HL-60/S4 (cell line): ENCODE data around the gene GNL3.

Source experiments
- in situ Hi-C: fragments of 300-500 bp; cut with MboI; formaldehyde crosslinking; loops from 2 replicates; pipeline ENCODE4 v1.14.3; 2022; ENCODE audit warnings: low sequenced_read_pairs

GNL3 gene

GRCh38 chr3:52714335-52715302 lies 28.8 kb downstream of the GNL3 start:
- in situ Hi-C loops: no loop called here

- in situ Hi-C loops: no loop called here
These were observed 30.0 kb downstream of the GNL3 start for GRCh38 chr3:52715714-52716305.

DNA sequence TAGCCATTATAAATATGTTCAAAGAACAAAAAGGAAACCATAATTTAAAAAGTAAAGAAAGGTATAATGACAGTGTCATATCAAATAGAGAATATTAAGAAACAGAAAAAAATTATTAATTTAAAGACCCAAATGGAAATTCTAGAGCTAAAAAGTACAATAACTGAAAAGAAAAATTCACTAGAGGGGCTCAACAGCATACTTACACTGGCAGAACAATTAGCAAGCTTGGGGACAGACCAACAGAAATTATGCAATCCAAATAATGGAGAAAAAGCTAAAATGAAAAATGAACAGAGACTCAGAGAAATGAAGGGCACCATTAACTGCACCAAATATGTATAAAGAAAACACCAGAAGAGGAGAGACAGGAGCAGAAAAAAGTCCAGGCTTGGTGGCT lies 33.8 kb downstream of the GNL3 start:
- in situ Hi-C loops: no loop called here

- in situ Hi-C loops: no loop called here
These were observed 35.3 kb downstream of the GNL3 start for GRCh38 chr3:52721002-52721729.

GRCh38 chr3:52721730-52722008 lies 35.8 kb downstream of the GNL3 start:
- in situ Hi-C loops: no loop called here

DNA sequence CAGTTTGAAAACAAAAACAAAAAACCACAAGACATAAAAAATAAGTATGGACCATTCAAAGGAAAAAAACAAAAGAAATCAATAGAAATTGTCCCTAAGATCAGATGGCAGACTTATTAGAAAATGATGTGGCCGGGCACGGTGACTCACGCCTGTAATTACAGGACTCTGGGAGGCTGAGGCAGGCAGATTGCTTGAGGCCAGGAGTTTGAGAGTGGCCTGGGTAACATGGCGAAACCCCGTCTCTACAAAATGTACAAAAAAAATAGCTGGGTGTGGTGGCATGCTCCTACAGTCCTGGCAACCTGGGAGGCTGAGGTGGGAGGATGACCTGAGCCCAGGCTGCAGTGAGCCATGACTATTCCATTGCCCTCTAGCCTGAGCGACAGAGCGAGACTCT lies 36.7 kb downstream of the GNL3 start:
- in situ Hi-C loops: no loop called here

DNA sequence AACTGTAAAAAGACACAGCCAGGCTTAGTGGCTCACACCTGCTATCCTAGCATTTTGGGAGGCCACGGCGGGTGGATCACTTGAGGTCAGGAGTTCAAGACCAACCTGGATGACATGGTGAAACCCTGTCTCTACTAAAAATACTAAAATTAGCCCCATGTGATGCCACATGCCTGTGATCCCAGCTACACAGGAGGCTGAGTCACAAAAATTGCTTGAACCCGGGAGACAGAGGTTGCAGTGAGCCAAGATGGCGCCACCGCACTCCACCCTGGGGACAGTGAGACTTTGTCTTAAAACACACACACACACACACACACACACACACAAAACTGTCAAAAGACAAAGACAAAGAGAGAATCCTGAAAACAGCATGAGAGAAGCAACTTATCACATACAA lies 38.1 kb downstream of the GNL3 start:
- in situ Hi-C loops: no loop called here

GRCh38 chr3:52724511-52724910 lies 38.7 kb downstream of the GNL3 start:
- in situ Hi-C loops: no loop called here

GRCh38 chr3:52728753-52729152 lies 42.9 kb downstream of the GNL3 start:
- in situ Hi-C loops: loop anchor here (25.0 kb wide), 1 partner anchor 334 kb away; no protein-coding TSS in a partner anchor

- in situ Hi-C loops: loop anchor here (25.0 kb wide), 1 partner anchor 332 kb away; no protein-coding TSS in a partner anchor
These were observed 44.8 kb downstream of the GNL3 start for GRCh38 chr3:52730681-52731080.

DNA sequence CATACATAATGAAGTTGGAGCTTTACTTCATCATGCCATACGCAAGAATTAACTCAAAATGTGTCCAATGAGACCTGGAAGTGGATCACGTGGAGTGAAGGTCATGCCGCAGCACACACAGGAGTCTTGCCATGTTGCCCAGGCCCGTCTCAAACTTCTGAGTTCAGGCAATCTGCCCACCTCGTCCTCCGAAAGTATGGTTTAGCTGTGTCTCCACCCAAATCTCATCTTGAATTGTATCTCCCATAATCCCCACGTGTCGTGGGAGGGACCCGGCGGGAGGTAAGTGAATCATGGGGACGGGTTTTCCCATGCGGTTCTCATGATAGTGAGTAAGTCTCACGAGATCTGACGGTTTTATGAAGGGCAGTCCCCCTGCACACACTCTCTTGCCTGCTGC lies 45.8 kb downstream of the GNL3 start:
- in situ Hi-C loops: loop anchor here (25.0 kb wide), 1 partner anchor 331 kb away; no protein-coding TSS in a partner anchor

DNA sequence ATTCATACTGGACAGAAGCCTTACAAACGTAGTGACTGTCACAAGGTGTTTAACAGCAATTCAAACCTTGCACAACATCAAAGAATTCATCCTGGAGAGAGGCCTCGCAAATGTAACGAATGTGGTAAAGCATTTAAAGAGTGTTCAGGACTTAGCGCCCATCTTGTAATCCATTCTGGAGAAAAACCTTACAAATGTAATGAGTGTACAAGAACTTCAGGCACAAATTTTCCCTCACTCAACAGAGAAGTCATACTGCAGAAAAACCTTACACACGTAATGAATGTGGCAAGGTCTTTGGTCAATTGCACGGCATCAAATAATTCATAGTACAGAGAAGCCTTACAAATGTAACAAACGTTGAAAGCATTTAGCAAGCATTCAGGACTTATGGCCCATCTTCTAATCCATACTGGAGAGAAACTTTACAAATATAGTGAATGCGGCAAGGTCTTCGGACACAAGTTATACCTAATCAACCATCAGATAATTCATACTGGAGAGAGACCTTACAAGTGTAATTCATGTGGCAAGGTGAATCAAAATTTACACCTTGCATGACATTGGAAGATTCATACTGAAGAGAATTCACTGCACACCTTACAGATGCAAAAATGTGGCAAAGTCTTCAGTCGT lies 47.5 kb downstream of the GNL3 start:
- in situ Hi-C loops: loop anchor here (25.0 kb wide), 1 partner anchor 329 kb away; no protein-coding TSS in a partner anchor

- in situ Hi-C loops: loop anchor here (25.0 kb wide), 1 partner anchor 323 kb away; no protein-coding TSS in a partner anchor
These were observed 53.9 kb downstream of the GNL3 start for GRCh38 chr3:52739730-52740129.

DNA sequence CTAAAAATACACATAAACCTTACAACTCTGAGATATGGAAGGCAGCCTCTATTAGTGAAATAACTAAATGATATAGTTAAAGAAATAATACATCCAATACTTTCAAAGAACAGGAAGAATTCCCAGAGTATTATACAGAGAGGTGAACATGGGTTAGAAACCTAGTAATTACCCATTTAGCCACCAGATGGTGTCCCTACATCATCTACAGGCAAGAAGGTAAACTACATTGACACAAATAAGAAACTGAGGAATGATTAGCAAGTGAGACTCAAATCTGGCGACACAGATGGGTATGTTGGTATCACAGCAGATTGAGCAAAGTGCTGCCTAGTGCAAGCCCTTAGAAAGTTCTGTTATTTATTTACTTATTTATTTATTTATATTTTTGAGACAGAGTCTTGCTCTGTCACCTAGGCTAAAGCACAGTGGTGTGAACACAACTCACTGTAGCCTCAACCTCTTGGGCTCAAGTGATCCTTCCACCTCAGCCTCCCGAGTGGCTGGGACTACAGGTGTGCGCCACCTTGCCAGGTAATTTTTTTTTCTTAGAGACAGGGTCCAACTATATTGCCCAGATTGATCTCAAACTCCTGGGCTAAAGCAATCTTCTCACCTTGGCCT lies 56.7 kb downstream of the GNL3 start:
- in situ Hi-C loops: loop anchor here (25.0 kb wide), 1 partner anchor 320 kb away; no protein-coding TSS in a partner anchor

- in situ Hi-C loops: loop anchor here (25.0 kb wide), 1 partner anchor 319 kb away; no protein-coding TSS in a partner anchor
These were observed 57.3 kb downstream of the GNL3 start for GRCh38 chr3:52743152-52743551.

DNA sequence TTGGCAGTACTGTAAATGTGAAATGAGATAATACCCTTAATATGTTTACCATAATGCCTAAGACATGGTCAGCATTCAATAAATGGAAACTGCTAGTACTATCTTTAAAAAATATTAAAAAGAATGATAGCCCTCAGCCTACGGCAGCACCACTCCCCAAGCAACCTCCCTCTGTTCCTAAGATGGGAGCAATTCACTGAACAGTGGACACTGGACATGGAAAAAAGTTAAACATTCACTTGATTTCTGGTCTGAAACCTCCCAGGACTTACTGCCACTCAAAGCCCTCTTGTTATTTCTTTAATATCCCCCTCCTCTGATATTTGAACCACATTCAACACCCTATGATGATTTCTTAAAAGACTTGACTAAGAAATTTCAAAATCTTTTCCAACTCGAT lies 57.9 kb downstream of the GNL3 start:
- in situ Hi-C loops: loop anchor here (25.0 kb wide), 1 partner anchor 319 kb away; no protein-coding TSS in a partner anchor
